Suppressor macrophage treated with lipopolysaccharide for 4 hours (primary cell): ENCODE data around the gene FLT1.

Experiments used
- DNase-seq: peaks from one replicate; pipeline ENCODE4 v3.0.0-alpha.2; 2020

The FLT1 gene

GRCh38 chr13:28375250-28375930 lies 119.5 kb downstream of the FLT1 start:
- DNase-seq: no peak

GRCh38 chr13:28373810-28374209 lies 121.1 kb downstream of the FLT1 start:
- peak; percentile 77 for DNase-seq

GRCh38 chr13:28370448-28370847 lies 124.5 kb downstream of the FLT1 start:
- DNase-seq: no peak

- peak; percentile 22 for DNase-seq
Observed at GRCh38 chr13:28358708-28359107, 136.2 kb downstream of the FLT1 start.

- peak; percentile 93 for DNase-seq
Observed at GRCh38 chr13:28357911-28358433, 137.0 kb downstream of the FLT1 start.

GRCh38 chr13:28357247-28357825 lies 137.6 kb downstream of the FLT1 start:
- DNase-seq: no peak

GRCh38 chr13:28356561-28357021 lies 138.3 kb downstream of the FLT1 start:
- DNase-seq: peak; percentile 61

GRCh38 chr13:28355822-28356371 lies 139.0 kb downstream of the FLT1 start:
- peak; percentile 41 for DNase-seq

GRCh38 chr13:28355046-28355821 lies 139.7 kb downstream of the FLT1 start:
- DNase-seq: no peak

- no peak for DNase-seq
Observed at GRCh38 chr13:28353679-28354078, 141.2 kb downstream of the FLT1 start.

- no peak for DNase-seq
Observed at GRCh38 chr13:28349907-28350654, 144.8 kb downstream of the FLT1 start.

- DNase-seq: no peak
Observed at GRCh38 chr13:28349371-28349770, 145.6 kb downstream of the FLT1 start.

- peak; percentile 47 for DNase-seq
Observed at GRCh38 chr13:28347456-28348371, 147.2 kb downstream of the FLT1 start.

GRCh38 chr13:28346154-28346553 lies 148.8 kb downstream of the FLT1 start:
- DNase-seq: no peak

- DNase-seq: no peak
Observed at GRCh38 chr13:28344163-28344562, 150.8 kb downstream of the FLT1 start.

- no peak for DNase-seq
Observed at GRCh38 chr13:28342251-28342650, 152.7 kb downstream of the FLT1 start.

GRCh38 chr13:28340272-28340793 lies 154.6 kb downstream of the FLT1 start:
- DNase-seq: peak; percentile 26

- DNase-seq: no peak
Observed at GRCh38 chr13:28339419-28339818, 155.5 kb downstream of the FLT1 start.

GRCh38 chr13:28338742-28339141 lies 156.2 kb downstream of the FLT1 start:
- no peak for DNase-seq

GRCh38 chr13:28338006-28338574 lies 156.8 kb downstream of the FLT1 start:
- DNase-seq: no peak
